H1 (cell line): ENCODE measurements around the gene PDE1C. TPM values are rescaled to one million over a fixed set of nuclear protein-coding genes. Genes with fewer than 3 reads are reported as not detected.

ENCODE experiments used
- CBX5 ChIP-seq: fragments of 300-800, 300-1000 bp; sonication (generic); IDR thresholded peaks from 2 replicates; pipeline ENCODE4 v1.7.1; 2016; ENCODE audit warnings: antibody characterized with exemption, low read length, low read depth
- EGR1 ChIP-seq: IDR thresholded peaks from 2 replicates; pipeline ENCODE4 v1.6.1; 2011; ENCODE audit warnings: low read depth, low read length, borderline replicate concordance
- EP300 ChIP-seq, 2 experiments: IDR thresholded peaks; 1 replicate in 1 of 2; 2 replicates in 1 of 2; pipeline ENCODE4 v1.6.1; 2011 to 2012; ENCODE audit warnings: low read depth in 2 of 2, low read length in 2 of 2, mild to moderate bottlenecking in 2 of 2, borderline replicate concordance in 1 of 2, inconsistent platforms in 1 of 2, moderate library complexity in 1 of 2
- JUND ChIP-seq: IDR thresholded peaks from 2 replicates; pipeline ENCODE4 v1.6.1; 2011; ENCODE audit warnings: mild to moderate bottlenecking, improper control_type of control experiment, low read length
- PHF8 ChIP-seq: fragments of 200-600 bp; sonication (generic); conservative IDR thresholded peaks from 2 replicates; pipeline ENCODE4 v1.7.1; 2012; ENCODE audit warnings: low read depth, mild to moderate bottlenecking, inconsistent platforms, low read length, moderate library complexity
- POLR2AphosphoS5 ChIP-seq: IDR thresholded peaks from 2 replicates; pipeline ENCODE4 v1.6.1; 2011; ENCODE audit warnings: low read depth, low read length
- polyA plus RNA-seq, 7 experiments: library from polyadenylated mRNA; depleted of rRNA in 3 of 7; stranded (reverse) in 5 of 7; unstranded in 2 of 7; fragments of >200 nt in 5 of 7; fragments of 200-250 nt in 2 of 7; gene quantifications; 1 replicate in 5 of 7; 2 replicates in 1 of 7; 4 replicates in 1 of 7; pipeline versions ENCODE4 v1.2.1 to v1.2.3, GENCODE V29; 2011 to 2013; ENCODE audit warnings: missing spikeins in 2 of 7, mixed read lengths in 2 of 7
- total RNA-seq: library from RNA; stranded (reverse); fragmentation: NEBNext Ultra II Directional; extraction: Animal tissue kit (Norgen Biotek cat#: 25700); gene quantifications from 2 replicates; pipeline ENCODE4 v1.2.1, GENCODE V29; 2021

Gene PDE1C
- total and polyA plus RNA-seq, 2 of the 8 experiments (the other 6 are each of a cell fraction or from before 2014, with no cell fraction given) = 0.11 to 1.1 TPM

- no peak for TF ChIP-seq JUND
- no peak for TF ChIP-seq CBX5
- no peak for TF ChIP-seq EGR1
- TF ChIP-seq POLR2AphosphoS5 = no peak
- TF ChIP-seq PHF8 = no peak
- no peak for TF ChIP-seq EP300 (IDR thresholded peaks at IDR 0.05; ENCODE audit: borderline replicate concordance in 1 of 2, low read depth in 2 of 2, low read length in 2 of 2)
Observed at GRCh38 chr7:31778296-31778695, 291.9 kb downstream of the PDE1C start (continued).
